HK-2 (cell line): ENCODE measurements around the gene CGRRF1.

Experiments used
- DNase-seq: peaks from one replicate; pipeline ENCODE4 v3.0.0-alpha.2; 2018; ENCODE audit not compliant: unreplicated experiment

CGRRF1 gene

GRCh38 chr14:54489731-54490444, 19.8 kb upstream of the CGRRF1 start:
- no peak for DNase-seq

- DNase-seq: no peak
Measured at GRCh38 chr14:54490445-54491175, 19.1 kb upstream of the CGRRF1 start.

- DNase-seq: no peak
Measured at GRCh38 chr14:54493293-54493692, 16.4 kb upstream of the CGRRF1 start.

- DNase-seq: no peak
Measured at GRCh38 chr14:54497224-54497623, 12.5 kb upstream of the CGRRF1 start.

GRCh38 chr14:54498095-54498531, 11.6 kb upstream of the CGRRF1 start:
- no peak for DNase-seq

GRCh38 chr14:54498579-54498978, 11.1 kb upstream of the CGRRF1 start:
- DNase-seq: no peak

GRCh38 chr14:54500744-54501143, 9.0 kb upstream of the CGRRF1 start:
- DNase-seq: no peak

- no peak for DNase-seq
Measured at GRCh38 chr14:54501480-54501879, 8.2 kb upstream of the CGRRF1 start.

GRCh38 chr14:54502602-54503001, 7.1 kb upstream of the CGRRF1 start:
- DNase-seq: no peak

GRCh38 chr14:54503486-54503885, 6.2 kb upstream of the CGRRF1 start:
- DNase-seq: no peak

- DNase-seq: no peak
Measured at GRCh38 chr14:54512393-54512792, 2.7 kb downstream of the CGRRF1 start.

GRCh38 chr14:54515670-54516069, 6.0 kb downstream of the CGRRF1 start:
- DNase-seq: no peak

GRCh38 chr14:54516709-54517108, 7.0 kb downstream of the CGRRF1 start:
- no peak for DNase-seq

GRCh38 chr14:54524410-54524809, 14.7 kb downstream of the CGRRF1 start:
- DNase-seq: no peak

- no peak for DNase-seq
Measured at GRCh38 chr14:54528973-54529372, 19.3 kb downstream of the CGRRF1 start.

GRCh38 chr14:54529811-54530210, 20.1 kb downstream of the CGRRF1 start:
- DNase-seq: no peak

- no peak for DNase-seq
Measured at GRCh38 chr14:54532111-54533012, 22.7 kb downstream of the CGRRF1 start.

GRCh38 chr14:54533100-54533499, 23.4 kb downstream of the CGRRF1 start:
- DNase-seq: no peak

- no peak for DNase-seq
Measured at GRCh38 chr14:54535126-54535525, 25.4 kb downstream of the CGRRF1 start.

GRCh38 chr14:54535646-54536045, 25.9 kb downstream of the CGRRF1 start:
- DNase-seq: no peak

GRCh38 chr14:54537651-54538050, 27.9 kb downstream of the CGRRF1 start:
- DNase-seq: no peak

- no peak for DNase-seq
Measured at GRCh38 chr14:54538055-54538454, 28.3 kb downstream of the CGRRF1 start.
